Activated CD4-positive, alpha-beta T cell treated with anti-CD3 and anti-CD28 coated beads, Interleukin-10, Interleukin-2, amounts not matched to agents 100 ng/mL and 50 ng/mL, durations not matched to agents 16 hours and 8 hours (primary cell): ENCODE data around the gene GOLT1A.

Experiments used
- DNase-seq: peaks from one replicate; pipeline ENCODE4 v3.0.0-alpha.2; 2020

The GOLT1A gene

DNA sequence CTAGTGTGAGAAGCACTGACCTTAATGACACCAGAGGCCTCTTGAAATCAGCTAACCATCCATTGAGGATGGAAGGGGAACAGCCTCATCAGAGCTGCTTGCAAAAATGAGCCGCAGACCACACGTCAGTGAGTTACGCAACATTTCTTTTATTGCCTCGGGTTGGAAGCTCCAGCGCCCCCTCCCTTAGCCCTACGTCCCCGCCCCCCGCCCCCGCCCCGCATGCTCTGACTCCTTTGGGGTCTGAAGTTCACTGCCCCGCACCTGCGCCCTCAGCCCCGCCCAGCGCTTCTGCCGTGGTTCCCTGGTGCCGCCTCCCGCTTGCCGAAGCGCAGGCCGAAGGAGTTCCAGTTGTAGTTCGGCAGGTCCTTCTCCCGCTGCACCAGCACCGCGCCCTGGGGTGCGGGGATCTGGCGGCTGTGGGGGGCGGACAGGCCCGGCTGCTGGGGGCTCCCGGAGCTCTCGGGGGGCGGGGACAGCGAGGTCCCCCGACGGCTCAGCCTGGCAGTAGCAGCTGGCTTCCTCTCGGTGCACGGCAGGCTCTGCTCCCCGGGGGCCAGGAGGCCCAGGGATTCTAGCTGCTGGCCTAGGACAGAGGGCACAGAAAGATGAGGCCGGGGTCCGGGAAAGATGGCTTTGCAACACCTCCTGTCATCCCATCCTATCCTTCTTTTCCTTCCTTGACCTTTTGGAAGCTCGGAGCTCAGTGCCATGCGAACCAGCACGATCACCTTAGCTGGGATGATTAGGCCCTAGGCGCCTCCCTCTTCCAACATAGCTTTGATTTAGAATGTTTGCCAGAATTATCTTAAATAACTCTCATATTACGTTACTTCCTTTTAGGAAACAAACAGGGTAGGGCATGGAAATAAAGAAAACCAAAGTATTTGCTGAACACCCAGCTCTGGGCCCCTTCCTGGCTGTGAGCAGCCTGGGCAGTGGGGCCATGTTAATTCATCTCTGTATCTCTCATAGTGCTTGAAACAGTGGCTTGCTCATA lies 23.3 kb downstream of the GOLT1A start:
- DNase-seq, result peak; percentile 18

DNA sequence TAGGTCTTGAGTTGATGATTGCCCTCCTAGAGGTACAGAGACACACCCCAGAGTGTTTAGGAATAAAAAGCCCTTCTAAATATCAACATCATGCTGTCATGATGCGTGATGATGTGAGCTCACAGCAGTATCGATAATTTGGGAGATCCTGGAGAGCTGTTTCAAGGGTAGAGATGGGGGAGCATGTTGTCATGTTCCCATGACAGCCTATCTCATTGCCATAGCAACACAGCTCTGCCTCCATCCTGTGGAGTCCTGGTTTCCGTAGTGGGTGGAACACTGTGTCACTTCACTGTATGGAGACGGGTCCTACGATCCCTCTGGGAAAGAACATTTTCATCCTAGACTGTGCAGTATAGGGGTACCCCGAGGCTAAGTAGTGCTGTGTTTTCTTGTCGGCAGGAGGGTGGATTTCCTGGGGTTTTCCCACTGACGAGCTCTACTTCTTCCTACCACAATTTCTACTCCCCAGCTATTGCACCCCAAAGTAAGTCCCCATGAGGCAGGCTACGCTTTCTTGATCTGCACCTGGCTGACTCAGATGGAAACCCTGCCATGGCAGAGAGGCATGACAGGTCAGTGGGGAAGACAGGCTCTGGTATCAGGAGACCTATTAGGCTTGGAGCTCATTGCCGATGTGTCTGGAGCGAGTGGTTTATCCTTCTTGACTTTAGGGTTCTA lies 24.7 kb downstream of the GOLT1A start:
- DNase-seq, result no peak

DNA sequence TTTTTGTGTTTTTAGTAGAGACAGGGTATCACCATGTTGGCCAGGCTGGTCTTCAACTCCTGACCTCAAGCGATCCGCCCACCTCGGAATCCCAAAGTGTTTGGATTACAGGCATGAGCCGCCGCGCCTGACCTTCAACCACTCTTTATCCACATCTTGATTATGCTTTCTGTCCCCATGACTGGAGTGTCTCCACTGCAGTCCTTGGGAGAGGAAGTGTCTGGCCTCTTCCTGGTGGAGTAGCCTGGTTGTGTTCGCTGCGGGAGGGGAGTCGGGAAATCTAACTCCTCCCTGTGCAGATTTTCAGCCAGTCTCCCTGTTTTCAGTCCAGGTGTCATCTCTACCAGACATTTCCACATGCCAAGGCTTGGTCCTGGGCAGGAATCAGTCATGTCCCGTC lies 27.2 kb downstream of the GOLT1A start:
- no peak for DNase-seq

DNA sequence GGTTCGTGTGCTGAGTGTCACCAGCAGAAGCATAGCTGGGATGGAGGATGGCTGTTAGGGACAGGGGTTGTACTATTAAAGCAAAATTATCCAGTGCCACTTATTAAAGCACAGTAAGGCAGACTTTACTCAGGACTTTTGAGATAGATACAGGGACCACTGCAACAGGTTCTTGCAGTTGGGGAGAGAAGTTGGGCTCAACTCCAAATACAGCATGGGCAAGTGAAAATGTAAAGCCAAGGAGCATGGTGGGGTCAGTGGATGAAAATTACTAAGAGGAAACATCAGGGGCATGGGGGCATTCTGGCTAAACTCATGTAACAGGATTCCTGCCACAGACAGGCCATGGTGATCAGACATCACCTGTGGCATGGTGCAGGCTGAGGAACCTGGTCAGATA lies 32.7 kb downstream of the GOLT1A start:
- DNase-seq, result no peak

DNA sequence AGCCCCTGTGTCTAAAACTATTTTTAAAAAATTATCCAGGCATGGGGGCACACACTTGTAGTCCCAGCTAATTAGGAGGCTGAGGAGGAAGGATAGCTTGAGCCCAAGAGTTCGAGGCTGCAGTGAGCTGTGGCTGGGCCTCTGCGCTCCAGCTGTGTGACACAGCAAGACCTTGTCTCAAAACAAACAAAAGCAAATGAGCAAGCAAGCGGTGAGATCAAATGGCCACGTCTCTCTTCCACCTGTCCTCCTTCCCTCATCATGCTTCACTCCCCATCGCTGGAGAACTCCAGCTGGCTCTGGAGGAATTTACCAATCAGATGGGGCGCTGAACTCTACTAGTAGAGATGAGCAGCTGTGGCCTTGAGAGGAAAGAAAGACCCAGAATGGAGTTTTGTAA lies 33.7 kb downstream of the GOLT1A start:
- DNase-seq, result no peak

DNA sequence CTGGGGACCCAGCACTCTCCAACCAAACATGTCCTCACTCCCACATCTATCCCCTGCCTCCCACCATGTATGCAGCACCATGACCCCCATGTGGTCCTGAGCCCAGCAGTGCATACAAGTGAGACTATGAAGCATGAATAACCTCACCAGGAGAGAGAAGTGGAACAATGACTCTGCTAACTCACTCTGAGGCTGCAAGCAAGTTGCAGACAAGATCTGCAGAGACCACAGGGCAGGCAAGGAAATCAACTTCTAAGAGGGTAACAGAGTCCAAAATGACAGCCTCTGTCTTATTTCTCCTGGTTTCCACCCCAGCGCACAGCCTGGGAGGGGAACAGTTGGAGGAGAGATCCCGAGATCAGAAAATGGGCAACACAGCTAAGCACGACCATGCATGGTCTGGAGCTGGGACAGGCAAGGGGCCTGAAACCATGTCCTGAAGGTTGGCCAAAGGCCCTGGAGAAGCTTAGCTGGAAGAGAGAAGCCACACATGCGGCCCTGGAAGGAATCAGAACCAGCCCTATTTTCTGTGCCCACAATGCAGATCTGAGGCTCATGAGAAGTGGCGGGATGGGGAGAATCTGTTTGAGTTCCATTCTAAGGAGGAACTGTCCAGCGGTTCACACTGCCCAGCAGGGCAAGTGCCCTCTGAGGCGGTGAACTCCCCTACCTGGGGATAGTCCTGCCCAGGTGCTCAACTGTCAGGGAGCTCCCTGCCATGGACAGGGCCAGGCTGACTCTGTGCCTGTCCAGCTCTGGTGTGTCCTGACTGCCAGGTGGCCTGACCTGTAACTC lies 35.1 kb downstream of the GOLT1A start:
- DNase-seq, result no peak

DNA sequence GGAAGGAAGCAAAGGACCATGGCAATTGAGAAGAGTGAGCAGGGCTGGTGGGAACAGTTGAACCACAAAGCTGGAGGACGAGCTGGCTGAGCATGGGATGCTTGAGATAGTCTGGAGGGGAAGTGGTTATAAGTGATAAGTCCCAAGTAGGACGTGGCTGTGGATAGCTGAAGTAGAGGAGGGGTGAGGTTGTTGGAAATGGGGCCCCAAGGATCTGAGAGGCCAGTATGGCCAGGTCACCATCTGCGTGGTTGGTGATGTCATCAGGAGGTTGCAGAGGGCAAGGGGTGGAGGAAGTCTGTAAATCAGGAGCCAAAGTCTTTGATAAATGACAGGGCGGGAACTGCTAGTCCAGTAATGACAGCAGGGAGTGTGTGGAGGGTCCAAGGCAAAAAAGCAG lies 36.7 kb downstream of the GOLT1A start:
- no peak for DNase-seq

DNA sequence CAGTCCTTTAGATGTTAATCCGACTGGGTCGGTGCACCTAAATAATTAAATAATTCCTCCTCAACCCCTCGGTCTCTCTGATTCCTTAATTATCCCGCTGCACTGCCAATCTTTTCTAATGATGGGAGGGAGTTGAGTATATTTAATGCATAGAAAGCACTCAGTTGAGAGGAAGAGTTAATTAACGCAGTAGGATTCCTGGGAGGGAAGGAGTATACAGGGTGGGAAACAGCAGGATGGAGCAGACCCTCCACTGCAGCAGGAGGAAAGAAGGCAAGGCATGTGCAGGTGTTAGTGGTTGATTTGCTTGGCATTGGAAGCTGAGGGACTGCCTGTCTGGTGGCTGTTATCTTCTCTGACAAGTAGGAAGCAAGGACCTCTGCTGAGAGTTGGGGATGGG lies 37.7 kb downstream of the GOLT1A start:
- DNase-seq, result no peak

DNA sequence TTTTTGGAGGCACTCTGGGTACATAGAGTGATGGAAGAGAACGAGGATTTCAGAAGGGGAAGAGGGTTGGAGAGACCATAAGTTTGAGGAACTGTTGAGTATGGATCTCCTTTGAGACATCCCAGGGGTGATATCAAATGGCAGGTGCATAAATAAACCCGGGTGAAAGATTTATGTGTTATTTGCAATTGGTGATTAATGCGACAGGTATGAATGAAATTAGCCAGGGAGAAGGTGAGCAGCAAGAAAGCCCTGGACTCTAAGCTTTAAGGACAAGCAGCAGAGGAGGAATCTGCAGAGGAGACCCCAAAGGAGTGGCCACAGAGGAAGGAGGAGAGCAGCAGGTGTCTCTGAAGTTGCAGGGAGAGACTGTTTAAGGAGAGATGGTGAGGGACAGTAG lies 38.8 kb downstream of the GOLT1A start:
- no peak for DNase-seq

DNA sequence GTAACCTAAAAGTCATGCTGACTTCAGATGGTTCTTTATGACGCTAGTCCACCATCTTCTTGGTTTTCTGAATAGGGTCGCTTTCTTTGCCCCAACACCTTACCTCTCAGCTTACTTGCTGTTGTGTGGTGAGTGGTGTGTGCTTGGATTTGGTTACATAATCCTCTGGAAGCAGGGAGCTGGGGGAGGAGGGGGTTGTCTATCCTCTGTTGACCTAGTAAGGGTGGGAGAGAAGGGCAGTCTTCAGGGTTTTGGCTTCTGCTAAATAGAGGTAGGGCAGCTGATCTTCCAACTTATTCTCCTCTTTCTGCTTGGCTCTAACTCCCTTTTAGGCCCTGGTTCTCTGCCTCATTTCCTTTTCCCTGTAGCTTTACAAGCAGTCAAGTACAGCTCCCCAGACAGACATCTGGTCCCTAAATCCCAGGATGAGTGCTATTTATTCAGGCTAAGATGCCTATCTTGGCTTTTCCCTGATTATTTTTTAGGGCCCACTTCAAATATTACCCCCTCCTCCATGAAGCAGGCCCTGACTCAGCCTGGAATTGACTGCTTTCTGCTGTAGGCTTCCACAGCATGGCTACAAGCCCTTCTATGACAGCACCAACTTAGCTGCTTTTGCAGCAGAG lies 41.3 kb downstream of the GOLT1A start:
- no peak for DNase-seq

DNA sequence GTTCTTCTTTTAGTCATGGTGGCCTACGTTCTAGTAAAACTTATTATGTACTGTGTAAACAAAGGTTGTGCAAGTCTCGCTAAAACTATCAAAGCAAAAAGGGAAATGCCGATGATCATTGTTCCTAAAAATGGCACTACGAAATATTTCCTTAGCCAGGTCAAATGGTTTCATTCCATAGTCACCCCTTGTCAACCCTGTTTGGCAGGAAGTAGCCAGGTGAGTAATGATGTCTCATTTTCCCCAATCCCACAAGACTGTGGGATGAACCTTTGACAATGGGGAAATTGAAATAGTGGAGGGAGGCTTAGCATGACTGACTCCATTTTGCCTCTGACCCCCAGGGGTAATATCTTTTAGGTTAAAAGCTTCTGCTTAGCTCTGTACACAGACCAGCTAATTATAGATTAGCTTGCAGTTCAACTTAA lies 42.0 kb downstream of the GOLT1A start:
- no peak for DNase-seq

DNA sequence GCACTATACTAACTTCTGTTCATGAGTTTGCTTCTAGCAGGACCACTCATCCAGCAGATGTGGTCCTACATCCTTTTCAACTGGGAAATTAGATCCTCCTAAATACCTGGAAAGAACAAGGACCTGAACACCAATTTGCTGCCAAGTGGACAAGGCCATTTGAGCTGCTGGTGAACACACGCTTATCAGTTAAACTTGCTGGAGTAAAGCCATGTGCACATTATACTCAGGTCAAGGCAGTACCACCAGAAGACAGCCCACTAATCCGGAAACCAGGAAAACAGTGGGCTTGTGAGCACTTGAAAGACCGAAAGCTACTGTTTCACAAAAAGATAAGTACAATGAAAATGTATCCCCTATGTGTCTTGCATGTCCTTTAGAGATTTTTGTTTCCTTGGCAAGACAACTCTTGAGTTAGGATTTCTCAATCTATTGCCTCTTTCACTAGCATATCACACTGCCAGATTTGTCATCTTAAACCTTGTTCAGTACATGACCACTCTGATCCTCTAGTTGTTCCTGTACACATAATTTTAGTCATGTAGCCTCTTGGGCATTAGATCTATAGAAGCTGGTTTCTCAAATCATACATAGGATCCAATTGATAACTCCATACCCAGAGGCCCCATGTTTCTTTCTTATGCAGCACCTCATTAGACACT lies 43.2 kb downstream of the GOLT1A start:
- DNase-seq, result no peak

DNA sequence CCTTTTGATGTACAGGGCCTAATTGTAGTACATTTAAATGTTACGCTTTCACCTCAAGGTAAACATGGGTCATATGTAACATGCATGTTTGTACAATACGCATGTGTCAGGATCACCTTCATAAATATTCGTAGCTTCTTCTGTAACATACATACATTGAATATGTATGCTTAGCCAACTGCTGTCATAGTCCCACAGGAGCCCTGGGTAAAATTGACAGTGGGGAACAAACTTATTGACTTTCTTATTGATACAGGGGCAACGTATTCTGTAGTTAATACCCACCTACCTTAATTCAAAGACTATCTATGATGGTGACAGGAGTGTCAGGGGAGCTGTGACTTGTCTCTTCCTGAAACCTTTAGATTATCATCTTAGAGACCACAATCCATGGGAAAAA lies 43.9 kb downstream of the GOLT1A start:
- DNase-seq, result no peak

DNA sequence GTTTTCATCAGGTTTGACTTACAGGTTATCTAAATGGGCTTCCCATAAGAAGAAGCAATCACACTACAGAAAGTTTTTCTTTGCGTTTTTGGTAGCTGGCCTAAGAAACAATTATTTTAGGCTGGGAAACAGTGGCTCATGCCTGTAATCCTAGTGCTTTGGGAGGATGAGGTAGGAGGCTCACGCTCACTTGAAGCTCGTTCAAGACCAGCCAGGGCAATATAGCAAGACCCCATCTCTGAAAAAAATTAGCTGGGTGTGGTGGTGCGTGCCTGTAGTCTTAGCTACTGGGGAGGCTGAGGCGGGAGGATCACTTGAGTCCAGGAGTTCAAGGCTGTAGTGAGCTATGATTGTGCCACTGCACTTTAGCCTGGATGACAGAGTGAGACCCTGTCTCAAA lies 46.1 kb downstream of the GOLT1A start:
- no peak for DNase-seq

DNA sequence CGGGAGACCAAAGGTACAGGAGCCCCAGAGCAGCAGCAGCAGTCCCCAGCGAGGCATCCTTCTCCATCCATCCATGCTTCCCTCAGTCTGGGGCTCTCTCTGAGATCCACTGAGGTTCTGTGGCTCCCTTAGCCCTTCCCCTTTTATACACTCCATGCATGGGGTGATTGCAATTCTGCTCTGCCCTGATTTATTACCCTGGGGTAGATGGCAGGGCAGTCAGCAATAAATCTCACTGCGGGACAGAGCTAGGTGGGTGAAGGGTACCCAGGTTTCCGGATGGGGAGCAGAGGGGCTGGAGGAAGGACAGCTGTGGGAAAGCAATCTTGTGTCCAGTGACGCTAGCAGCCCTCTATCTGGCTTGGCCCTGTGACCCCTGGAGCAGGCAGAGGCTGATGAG lies 47.6 kb downstream of the GOLT1A start, which contains the start of gene REN:
TSS of gene REN (minus strand) at position 119 of the 400 bp plus-strand sequence. CDS start at position 75, 44 bp downstream.
- DNase-seq, result no peak

DNA sequence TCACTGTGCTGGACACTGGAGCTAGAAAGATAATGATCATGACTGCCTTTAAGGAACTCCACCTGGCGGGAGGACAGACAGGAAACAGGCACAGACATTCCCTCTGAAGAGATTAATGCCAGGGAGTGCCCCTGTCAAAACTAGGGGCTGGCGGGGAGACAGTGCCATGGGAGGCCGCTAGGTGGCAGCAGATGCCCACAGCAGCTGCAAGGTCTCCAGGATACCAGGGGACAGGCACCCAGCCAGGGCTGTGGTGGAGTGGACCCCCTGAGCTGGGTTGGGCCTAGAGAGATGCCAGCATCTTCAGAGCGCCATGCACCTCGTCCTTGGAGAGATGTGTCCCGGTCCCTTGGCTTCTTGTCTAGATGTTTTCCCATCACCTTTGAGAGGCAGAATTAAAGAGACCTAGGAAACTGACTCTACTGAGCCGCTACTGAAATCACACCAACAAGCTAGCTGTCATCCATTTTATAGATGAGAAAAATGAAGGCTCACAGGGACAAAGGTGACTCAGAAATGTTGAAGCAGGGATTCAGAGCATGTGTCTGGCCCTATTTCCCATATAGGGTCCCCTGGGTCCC lies 51.2 kb downstream of the GOLT1A start:
- peak; percentile 73 for DNase-seq

DNA sequence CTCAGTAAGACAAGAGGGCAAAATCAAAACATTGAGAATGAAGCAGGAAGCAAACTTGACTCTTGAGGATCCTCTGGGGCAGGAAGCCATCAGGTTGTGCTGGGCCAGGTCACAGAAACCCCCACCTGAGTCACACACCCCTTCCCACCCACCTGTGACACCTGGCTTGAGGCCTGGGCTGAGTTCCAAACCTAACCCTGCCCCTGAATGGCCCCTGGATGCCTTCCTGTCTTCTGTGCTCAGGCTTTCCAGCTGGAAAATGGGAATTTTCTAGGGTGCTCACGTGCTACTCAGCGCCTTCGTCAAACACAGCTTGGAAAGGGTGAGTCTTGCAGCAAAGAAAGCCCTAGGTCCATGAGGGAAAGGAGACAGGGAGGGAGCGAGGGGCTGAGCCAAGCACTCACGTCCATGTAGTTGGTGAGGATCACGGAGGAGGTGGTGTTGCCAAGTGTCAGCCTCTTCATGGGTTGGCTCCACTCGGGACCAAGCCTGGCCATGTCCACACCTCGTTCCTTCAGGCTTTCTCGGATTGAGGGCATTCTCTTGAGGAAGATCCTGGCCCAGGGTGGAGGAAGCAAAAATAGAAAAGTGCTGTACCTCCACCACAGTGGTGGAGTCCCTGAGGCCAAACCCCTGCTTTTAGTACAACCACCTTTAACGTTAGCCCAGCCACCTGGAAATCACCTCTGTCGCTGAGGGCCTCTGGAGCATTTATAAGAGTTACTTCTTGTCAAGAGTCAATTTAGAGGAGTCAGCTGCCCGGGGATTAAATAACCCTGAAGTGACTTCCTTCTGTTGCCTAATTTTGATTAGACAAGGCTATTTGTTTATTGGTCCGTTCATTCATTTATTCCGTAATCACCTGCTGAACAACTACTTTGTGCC lies 51.9 kb downstream of the GOLT1A start:
- DNase-seq, result no peak

DNA sequence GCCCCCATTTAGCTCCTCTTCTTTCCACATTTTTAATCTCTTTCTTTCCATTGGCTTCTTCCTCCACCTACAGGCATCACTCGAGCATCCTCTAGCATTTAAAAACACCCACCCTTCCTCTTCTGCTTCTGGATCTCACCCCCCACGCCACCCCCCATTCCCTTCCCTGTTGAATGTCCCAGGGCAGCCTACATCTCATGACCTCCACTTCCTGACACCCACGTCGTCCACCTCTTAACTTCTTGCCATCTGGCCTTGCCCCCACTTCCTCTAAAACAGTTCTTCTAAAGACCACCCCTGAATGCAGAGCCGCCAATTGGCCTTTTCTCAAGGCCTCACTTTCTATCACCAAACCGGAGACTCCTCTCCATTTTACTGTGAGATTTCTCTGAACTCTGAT lies 55.8 kb downstream of the GOLT1A start:
- DNase-seq, result no peak

DNA sequence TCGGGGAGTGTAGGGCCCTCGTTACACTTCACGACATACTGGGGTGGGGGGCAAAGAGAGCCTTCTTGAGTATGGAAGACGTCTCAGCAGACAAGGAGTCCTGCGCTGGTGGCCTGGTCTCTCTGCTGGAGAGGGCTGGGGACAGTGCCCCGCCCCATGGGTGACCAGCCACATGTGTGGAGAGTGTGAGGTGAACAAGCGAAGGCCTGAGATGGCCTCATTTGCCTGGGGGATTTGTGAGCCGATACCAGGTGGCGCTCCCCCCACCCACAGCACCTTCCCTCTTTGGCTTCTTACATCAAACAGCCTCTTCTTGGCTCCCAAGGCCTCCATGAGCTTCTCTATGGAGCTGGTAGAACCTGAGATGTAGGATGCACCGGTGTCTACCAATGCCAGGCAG lies 57.9 kb downstream of the GOLT1A start:
- no peak for DNase-seq

DNA sequence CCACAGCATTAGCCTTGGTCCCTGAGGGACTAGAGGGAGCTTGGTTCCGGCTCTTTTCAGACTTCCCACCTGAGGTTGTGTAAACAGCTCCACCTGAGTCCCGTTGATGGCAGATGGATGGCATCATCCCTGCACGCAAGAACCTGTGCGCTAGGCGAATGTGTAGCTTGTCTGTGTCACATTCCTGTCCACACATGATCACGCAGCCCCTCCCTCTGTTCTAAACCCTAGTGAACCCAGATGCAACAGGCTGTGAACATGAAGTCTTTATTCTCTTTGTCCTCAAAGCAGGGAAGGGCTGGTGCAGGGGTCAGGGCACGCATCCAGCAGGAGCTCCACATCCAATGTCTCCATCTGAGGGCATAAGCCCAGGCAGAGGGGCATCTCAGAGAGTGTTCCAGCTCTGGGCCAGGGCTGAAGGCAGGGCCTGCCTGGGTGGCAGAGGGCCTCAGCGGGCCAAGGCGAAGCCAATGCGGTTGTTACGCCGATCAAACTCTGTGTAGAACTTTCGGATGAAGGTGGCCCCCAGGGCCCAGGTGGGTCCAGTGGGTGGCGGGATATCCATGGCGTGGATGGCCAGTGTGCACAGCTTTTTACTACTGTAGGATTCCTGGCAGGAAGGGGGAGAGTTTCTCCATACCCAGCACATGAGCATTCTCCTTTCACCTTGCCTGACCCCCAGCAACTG lies 59.1 kb downstream of the GOLT1A start:
- DNase-seq, result no peak
